Activated naive CD4-positive, alpha-beta T cell treated with Interleukin-2 at 50 U/mL for 16 hours (primary cell): ENCODE measurements around the gene KCNH2.
A peak's percentile ranks its signal among the peaks of the same experiment; 100 is the strongest.

Source experiments
- DNase-seq: peaks from one replicate; pipeline ENCODE4 v3.0.0-alpha.2; 2020

The KCNH2 gene

GRCh38 chr7:150898475-150899011, 79.6 kb downstream of the KCNH2 start:
- peak; percentile 79 for DNase-seq

GRCh38 chr7:150897502-150898474, 80.3 kb downstream of the KCNH2 start:
- DNase-seq, result peak; percentile 31

- no peak for DNase-seq
Observed at GRCh38 chr7:150896562-150897209, 81.4 kb downstream of the KCNH2 start.

GRCh38 chr7:150895809-150896208, 82.3 kb downstream of the KCNH2 start:
- DNase-seq, result no peak
